ENCODE measurements around the gene FAM234B.
"Not testable (repeated sequence)": the region's sequence is repeated elsewhere in the genome, so short reads cannot be mapped to it uniquely, and the experiment has no call there.

FAM234B gene

GRCh38 chr12:13033476-13033875, 10.7 kb upstream of the FAM234B start:
- no peaks in the 10 kb centered on the region for H3K9me3 ChIP-seq (ENCODE audit: control insufficient read depth, insufficient read depth, low read length)
- H3K36me3 ChIP-seq (ENCODE audit: insufficient read depth, low read length): no peaks in the 10 kb centered on the region
- H3K9ac ChIP-seq (ENCODE audit: low read depth, low read length): no peak overlapping the region
- H3K4me1 ChIP-seq (ENCODE audit: insufficient read depth, low read length): no peaks in the 10 kb centered on the region

- H3K9me3 ChIP-seq (ENCODE audit: control insufficient read depth, insufficient read depth, low read length); H3K9ac ChIP-seq (ENCODE audit: low read depth, low read length); H3K36me3 ChIP-seq (ENCODE audit: insufficient read depth, low read length); H3K4me1 ChIP-seq (ENCODE audit: insufficient read depth, low read length): not testable (repeated sequence)
Measured at GRCh38 chr12:13035335-13035734, 8.8 kb upstream of the FAM234B start.

GRCh38 chr12:13036881-13037280, 7.3 kb upstream of the FAM234B start:
- no peaks in the 10 kb centered on the region for H3K36me3 ChIP-seq (ENCODE audit: insufficient read depth, low read length)
- no peaks in the 10 kb centered on the region for H3K9me3 ChIP-seq (ENCODE audit: control insufficient read depth, insufficient read depth, low read length)
- H3K4me1 ChIP-seq (ENCODE audit: insufficient read depth, low read length): no peaks in the 10 kb centered on the region
- H3K9ac ChIP-seq (ENCODE audit: low read depth, low read length): no peak overlapping the region

- H3K9me3 ChIP-seq (ENCODE audit: control insufficient read depth, insufficient read depth, low read length): no peaks in the 10 kb centered on the region
- no peaks in the 10 kb centered on the region for H3K4me1 ChIP-seq (ENCODE audit: insufficient read depth, low read length)
- H3K36me3 ChIP-seq (ENCODE audit: insufficient read depth, low read length): no peaks in the 10 kb centered on the region
- no peak overlapping the region for H3K9ac ChIP-seq (ENCODE audit: low read depth, low read length)
Measured at GRCh38 chr12:13038491-13039161, 5.6 kb upstream of the FAM234B start.

GRCh38 chr12:13039328-13039956, 4.7 kb upstream of the FAM234B start:
- Histone ChIP-seq H3K36me3 (ENCODE audit: insufficient read depth, low read length) (no peaks in the 10 kb centered on the region), H3K9ac (ENCODE audit: low read depth, low read length) (no peak overlapping the region), H3K9me3 (ENCODE audit: control insufficient read depth, insufficient read depth, low read length) (no peaks in the 10 kb centered on the region), H3K4me1 (ENCODE audit: insufficient read depth, low read length) (no peaks in the 10 kb centered on the region)

GRCh38 chr12:13041224-13041623, 3.0 kb upstream of the FAM234B start:
- H3K4me1 ChIP-seq (ENCODE audit: insufficient read depth, low read length): peaks cover 5% of the 10 kb centered on the region; the same call in 1 of the 2 replicates
- no peaks in the 10 kb centered on the region for H3K9me3 ChIP-seq (ENCODE audit: control insufficient read depth, insufficient read depth, low read length)
- no peak overlapping the region for H3K9ac ChIP-seq (ENCODE audit: low read depth, low read length)
- no peaks in the 10 kb centered on the region for H3K36me3 ChIP-seq (ENCODE audit: insufficient read depth, low read length)

GRCh38 chr12:13042666-13043230, 1.4 kb upstream of the FAM234B start:
- H3K9ac ChIP-seq (ENCODE audit: low read depth, low read length): no peak overlapping the region
- peaks cover 5% of the 10 kb centered on the region; the same call in 1 of the 2 replicates for H3K4me1 ChIP-seq (ENCODE audit: insufficient read depth, low read length)
- no peaks in the 10 kb centered on the region for H3K9me3 ChIP-seq (ENCODE audit: control insufficient read depth, insufficient read depth, low read length)
- H3K36me3 ChIP-seq (ENCODE audit: insufficient read depth, low read length): no peaks in the 10 kb centered on the region

GRCh38 chr12:13044906-13045299, 722 bp downstream of the FAM234B start:
- H3K4me1 ChIP-seq (ENCODE audit: insufficient read depth, low read length): peaks cover 5% of the 10 kb centered on the region; the same call in 1 of the 2 replicates
- peak overlapping the region; percentile 80 for H3K9ac ChIP-seq (ENCODE audit: low read depth, low read length)
- H3K9me3 ChIP-seq (ENCODE audit: control insufficient read depth, insufficient read depth, low read length): no peaks in the 10 kb centered on the region

GRCh38 chr12:13045816-13046215, 1.6 kb downstream of the FAM234B start:
- no peaks in the 10 kb centered on the region for H3K36me3 ChIP-seq (ENCODE audit: insufficient read depth, low read length)
- H3K4me1 ChIP-seq (ENCODE audit: insufficient read depth, low read length): peaks cover 5% of the 10 kb centered on the region; the same call in 1 of the 2 replicates
- no peak overlapping the region for H3K9ac ChIP-seq (ENCODE audit: low read depth, low read length)
- no peaks in the 10 kb centered on the region for H3K9me3 ChIP-seq (ENCODE audit: control insufficient read depth, insufficient read depth, low read length)

More at GRCh38 chr12:13044906-13045299, 722 bp downstream of the FAM234B start:
- no peaks in the 10 kb centered on the region for H3K36me3 ChIP-seq (ENCODE audit: insufficient read depth, low read length)

- Histone ChIP-seq H3K4me1 (ENCODE audit: insufficient read depth, low read length) (peaks cover 5% of the 10 kb centered on the region; the same call in 1 of the 2 replicates), H3K9me3 (ENCODE audit: control insufficient read depth, insufficient read depth, low read length) (no peaks in the 10 kb centered on the region), H3K36me3 (ENCODE audit: insufficient read depth, low read length) (no peaks in the 10 kb centered on the region), H3K9ac (ENCODE audit: low read depth, low read length) (no peak overlapping the region)
Measured at GRCh38 chr12:13046964-13047363, 2.8 kb downstream of the FAM234B start.

- Histone ChIP-seq H3K9ac (ENCODE audit: low read depth, low read length) (no peak overlapping the region), H3K9me3 (ENCODE audit: control insufficient read depth, insufficient read depth, low read length) (peaks cover 10% of the 10 kb centered on the region), H3K36me3 (ENCODE audit: insufficient read depth, low read length) (no peaks in the 10 kb centered on the region), H3K4me1 (ENCODE audit: insufficient read depth, low read length) (peaks cover 5% of the 10 kb centered on the region; the same call in 1 of the 2 replicates)
Measured at GRCh38 chr12:13049816-13050215, 5.6 kb downstream of the FAM234B start.

GRCh38 chr12:13052421-13052820, 8.2 kb downstream of the FAM234B start:
- Histone ChIP-seq H3K9me3 (ENCODE audit: control insufficient read depth, insufficient read depth, low read length) (peaks cover 10% of the 10 kb centered on the region), H3K36me3 (ENCODE audit: insufficient read depth, low read length) (no peaks in the 10 kb centered on the region), H3K9ac (ENCODE audit: low read depth, low read length) (no peak overlapping the region), H3K4me1 (ENCODE audit: insufficient read depth, low read length) (no peaks in the 10 kb centered on the region)

GRCh38 chr12:13053617-13054016, 9.4 kb downstream of the FAM234B start:
- H3K36me3 ChIP-seq (ENCODE audit: insufficient read depth, low read length); H3K9me3 ChIP-seq (ENCODE audit: control insufficient read depth, insufficient read depth, low read length); H3K9ac ChIP-seq (ENCODE audit: low read depth, low read length); H3K4me1 ChIP-seq (ENCODE audit: insufficient read depth, low read length): not testable (repeated sequence)

- no peaks in the 10 kb centered on the region for H3K4me1 ChIP-seq (ENCODE audit: insufficient read depth, low read length)
- no peak overlapping the region for H3K9ac ChIP-seq (ENCODE audit: low read depth, low read length)
- H3K9me3 ChIP-seq (ENCODE audit: control insufficient read depth, insufficient read depth, low read length): no peaks in the 10 kb centered on the region
- peaks cover 3% of the 10 kb centered on the region; the same call in 1 of the 2 replicates for H3K36me3 ChIP-seq (ENCODE audit: insufficient read depth, low read length)
Measured at GRCh38 chr12:13060581-13060980, 16.4 kb downstream of the FAM234B start.

GRCh38 chr12:13061377-13061776, 17.2 kb downstream of the FAM234B start:
- Histone ChIP-seq H3K36me3 (ENCODE audit: insufficient read depth, low read length) (peaks cover 3% of the 10 kb centered on the region; the same call in 1 of the 2 replicates), H3K9ac (ENCODE audit: low read depth, low read length) (no peak overlapping the region), H3K4me1 (ENCODE audit: insufficient read depth, low read length) (no peaks in the 10 kb centered on the region), H3K9me3 (ENCODE audit: control insufficient read depth, insufficient read depth, low read length) (no peaks in the 10 kb centered on the region)

Data from ES-I3 (cell line).